ENCODE measurements around the gene PPM1A. TPM values are rescaled to one million over a fixed set of nuclear protein-coding genes. Genes with fewer than 3 reads are reported as not detected.

The PPM1A gene
- total and polyA plus RNA-seq, 2 of the 13 experiments (the other 11 are each of a cell fraction or from before 2014, with no cell fraction given): 23.3 to 29.8 TPM

GRCh38 chr14:60249321-60250256, 568 bp downstream of the PPM1A start (continued):
- TF ChIP-seq ZNF275 (CRISPR knock-in tag; IDR thresholded peaks at IDR 0.05; ENCODE audit: borderline replicate concordance) (no peak), YEATS4 (CRISPR knock-in tag; IDR thresholded peaks at IDR 0.05; ENCODE audit: borderline replicate concordance) (peak; percentile 22; the same call in 1 of the 2 replicates), PHF21A (CRISPR knock-in tag; IDR thresholded peaks at IDR 0.05) (no peak), THAP7 (CRISPR knock-in tag; IDR thresholded peaks at IDR 0.05) (no peak), ARNT2 (CRISPR knock-in tag; IDR thresholded peaks at IDR 0.05; ENCODE audit: low read depth) (no peak), TBX3 (IDR thresholded peaks at IDR 0.05; ENCODE audit: borderline replicate concordance) (no peak), AHDC1 (CRISPR knock-in tag; IDR thresholded peaks at IDR 0.05; ENCODE audit: borderline replicate concordance) (no peak), SRSF4 (IDR thresholded peaks at IDR 0.05; ENCODE audit: low read depth, low read length, poor library complexity, severe bottlenecking) (no peak), ZSCAN20 (CRISPR knock-in tag; IDR thresholded peaks at IDR 0.05; ENCODE audit: borderline replicate concordance) (peak; percentile 26; the same call in 1 of the 2 replicates), DDIT3 (CRISPR knock-in tag; IDR thresholded peaks at IDR 0.05) (no peak), PLSCR1 (CRISPR knock-in tag; IDR thresholded peaks at IDR 0.05; ENCODE audit: borderline replicate concordance) (no peak), ZNF562 (CRISPR knock-in tag; IDR thresholded peaks at IDR 0.05; ENCODE audit: borderline replicate concordance) (no peak), ZNF776 (CRISPR knock-in tag; IDR thresholded peaks at IDR 0.05) (no peak), ZFX (CRISPR knock-in tag; IDR thresholded peaks at IDR 0.05; ENCODE audit: low read depth) (peak; percentile 43), BRCA1 (CRISPR knock-in tag; IDR thresholded peaks at IDR 0.05) (no peak), HBP1 (CRISPR knock-in tag; IDR thresholded peaks at IDR 0.05; ENCODE audit: low read depth) (peak; percentile 55)
